Esophagus squamous epithelium (tissue), 5 donors: ENCODE measurements around the gene MRPL48. TPM values are rescaled to one million over a fixed set of nuclear protein-coding genes. Genes with fewer than 3 reads are reported as not detected.

ENCODE experiments used
- DNase-seq: peaks from one replicate; lab custom pipeline; 2025; lab: John Stamatoyannopoulos, UW
- H3K27ac ChIP-seq, 4 donors: fragments of 200-600 bp; sonication (generic); one replicate each; pipeline ENCODE4 v1.5.1; 2016 to 2019; ENCODE audit warnings: mild to moderate bottlenecking in 1 of 4
- H3K27me3 ChIP-seq, 4 donors: fragments of 200-600 bp; sonication (generic); 1 replicate in 3 of 4; 2 replicates in 1 of 4; pipeline versions ENCODE4 v1.5.1 to v1.6.0; 2017 to 2021; ENCODE audit warnings: antibody characterized with exemption in 1 of 4
- H3K36me3 ChIP-seq, 3 donors: fragments of 200-600 bp; sonication (generic); one replicate each; pipeline ENCODE4 v1.5.1; 2016 to 2019
- H3K4me1 ChIP-seq, 3 donors: fragments of 200-600 bp; sonication (generic); one replicate each; pipeline ENCODE4 v1.5.1; 2017 to 2019
- H3K4me3 ChIP-seq, 4 donors: fragments of 200-600 bp; sonication (generic); 1 replicate in 3 of 4; 2 replicates in 1 of 4; pipeline ENCODE4 v1.5.1; 2016 to 2019; ENCODE audit warnings: mild to moderate bottlenecking in 2 of 4, moderate library complexity in 1 of 4
- H3K9me3 ChIP-seq, 3 donors: fragments of 200-600 bp; sonication (generic); one replicate each; pipeline ENCODE4 v1.5.1; 2016 to 2019
- CTCF ChIP-seq, 6 experiments: fragments of 450-650 bp in 4 of 6; fragments of 200-600 bp in 2 of 6; sonication (generic) in 2 of 6; IDR thresholded peaks; one replicate each; pipeline ENCODE4 v1.5.1; 2016 to 2019; ENCODE audit warnings: antibody characterized with exemption in 6 of 6, mild to moderate bottlenecking in 4 of 6, moderate library complexity in 4 of 6
- POLR2A ChIP-seq, 4 donors: fragments of 450-650 bp; IDR thresholded peaks; one replicate each; pipeline ENCODE4 v1.6.1; 2017; ENCODE audit warnings: antibody characterized with exemption in 4 of 4, mild to moderate bottlenecking in 4 of 4, moderate library complexity in 3 of 4
- WGBS, 2 donors: methylation state at CpG; one replicate each; pipeline ENCODE4 v1.1.5; 2018; 5-methylcytosine and 5-hydroxymethylcytosine counted together
- intact Hi-C: fragments of 100-400 bp; cut with DNase I; formaldehyde crosslinking; loops from one replicate; pipeline ENCODE4 v1.15.0; 2022
- total RNA-seq, 4 donors: library from RNA; depleted of rRNA; stranded (reverse); fragments of >200 nt; gene quantifications; one replicate each; pipeline ENCODE4 v1.1.0, GENCODE V29; 2016
- donor health status: DM: yes; HTN: yes; CAD: no.

MRPL48 gene
- total RNA-seq, 4 donors from 2014 or later, result 9.2 to 23.5 (median 18.8) TPM

GRCh38 chr11:73838443-73839122, 50.9 kb downstream of the MRPL48 start:
- TF ChIP-seq CTCF (IDR thresholded peaks at IDR 0.05) (no peak), POLR2A (IDR thresholded peaks at IDR 0.05) (no peak)
- no peak overlapping the region for H3K27ac ChIP-seq
- H3K36me3 ChIP-seq, result peaks cover 0 to 48% (median 0%) of the 10 kb centered on the region in 3 donors
- H3K4me1 ChIP-seq, result no peaks in the 10 kb centered on the region
- 73 to 94% methylated on average over 3 of the region's 3 CpGs for WGBS, 2 donors
- no peaks in the 10 kb centered on the region for H3K27me3 ChIP-seq
- no peaks in the 10 kb centered on the region for H3K9me3 ChIP-seq
- intact Hi-C loops, result no loop called here
- H3K4me3 ChIP-seq, result no peak overlapping the region
- DNase-seq, result no peak

GRCh38 chr11:73839123-73839457, 51.4 kb downstream of the MRPL48 start:
- Histone ChIP-seq H3K9me3 (no peaks in the 10 kb centered on the region), H3K27ac (no peak overlapping the region), H3K36me3 (peaks cover 0 to 49% (median 0%) of the 10 kb centered on the region in 3 donors), H3K4me3 (no peak overlapping the region), H3K27me3 (no peaks in the 10 kb centered on the region), H3K4me1 (no peaks in the 10 kb centered on the region)
- TF ChIP-seq POLR2A (IDR thresholded peaks at IDR 0.05) (no peak), CTCF (IDR thresholded peaks at IDR 0.05) (no peak)
- intact Hi-C loops, result no loop called here
- DNase-seq, result no peak

- no peak for DNase-seq
- intact Hi-C loops, result no loop called here
- H3K4me1 ChIP-seq, result no peaks in the 10 kb centered on the region
- WGBS, 2 donors, result 84 to 93% methylated on average over 3 of the region's 3 CpGs
- no peaks in the 10 kb centered on the region for H3K9me3 ChIP-seq
- H3K27ac ChIP-seq, result no peak overlapping the region
- no peak for TF ChIP-seq CTCF (IDR thresholded peaks at IDR 0.05)
- H3K4me3 ChIP-seq, result no peak overlapping the region
- H3K27me3 ChIP-seq, result no peaks in the 10 kb centered on the region
- H3K36me3 ChIP-seq, result peaks cover 0 to 44% (median 3%) of the 10 kb centered on the region in 3 donors
Measured at GRCh38 chr11:73851046-73851764, 63.5 kb downstream of the MRPL48 start.

- intact Hi-C loops, result no loop called here
- Histone ChIP-seq H3K4me1 (no peaks in the 10 kb centered on the region), H3K4me3 (no peak overlapping the region), H3K9me3 (no peaks in the 10 kb centered on the region), H3K27ac (no peak overlapping the region), H3K27me3 (no peaks in the 10 kb centered on the region), H3K36me3 (peaks cover 0 to 36% (median 0%) of the 10 kb centered on the region in 3 donors)
- no peak for DNase-seq
- TF ChIP-seq CTCF (IDR thresholded peaks at IDR 0.05), result no peak
- TF ChIP-seq POLR2A (IDR thresholded peaks at IDR 0.05), result no peak
- 86 to 94% methylated on average over 3 of the region's 3 CpGs for WGBS, 2 donors
Measured at GRCh38 chr11:73852049-73852448, 64.4 kb downstream of the MRPL48 start.

GRCh38 chr11:73854680-73855079, 67.0 kb downstream of the MRPL48 start:
- Histone ChIP-seq H3K4me1 (no peaks in the 10 kb centered on the region), H3K4me3 (no peak overlapping the region), H3K27me3 (no peaks in the 10 kb centered on the region), H3K9me3 (no peaks in the 10 kb centered on the region), H3K36me3 (peaks cover 0 to 37% (median 0%) of the 10 kb centered on the region in 3 donors), H3K27ac (no peak overlapping the region)
- intact Hi-C loops, result no loop called here
- WGBS, 2 donors, result 50 to 54% methylated on average over 1 of the region's 1 CpG
- TF ChIP-seq POLR2A (IDR thresholded peaks at IDR 0.05) (no peak), CTCF (IDR thresholded peaks at IDR 0.05) (no peak)
- no peak for DNase-seq
